DMS 273 (cell line): ENCODE data around the gene CA4.
"Not testable (repeated sequence)": the region's sequence is repeated elsewhere in the genome, so short reads cannot be mapped to it uniquely, and the experiment has no call there.

Source experiments
- DNase-seq: peaks from one replicate; lab custom pipeline; 2025; ENCODE audit not compliant: unreplicated experiment; lab: John Stamatoyannopoulos, UW

Gene CA4

DNA sequence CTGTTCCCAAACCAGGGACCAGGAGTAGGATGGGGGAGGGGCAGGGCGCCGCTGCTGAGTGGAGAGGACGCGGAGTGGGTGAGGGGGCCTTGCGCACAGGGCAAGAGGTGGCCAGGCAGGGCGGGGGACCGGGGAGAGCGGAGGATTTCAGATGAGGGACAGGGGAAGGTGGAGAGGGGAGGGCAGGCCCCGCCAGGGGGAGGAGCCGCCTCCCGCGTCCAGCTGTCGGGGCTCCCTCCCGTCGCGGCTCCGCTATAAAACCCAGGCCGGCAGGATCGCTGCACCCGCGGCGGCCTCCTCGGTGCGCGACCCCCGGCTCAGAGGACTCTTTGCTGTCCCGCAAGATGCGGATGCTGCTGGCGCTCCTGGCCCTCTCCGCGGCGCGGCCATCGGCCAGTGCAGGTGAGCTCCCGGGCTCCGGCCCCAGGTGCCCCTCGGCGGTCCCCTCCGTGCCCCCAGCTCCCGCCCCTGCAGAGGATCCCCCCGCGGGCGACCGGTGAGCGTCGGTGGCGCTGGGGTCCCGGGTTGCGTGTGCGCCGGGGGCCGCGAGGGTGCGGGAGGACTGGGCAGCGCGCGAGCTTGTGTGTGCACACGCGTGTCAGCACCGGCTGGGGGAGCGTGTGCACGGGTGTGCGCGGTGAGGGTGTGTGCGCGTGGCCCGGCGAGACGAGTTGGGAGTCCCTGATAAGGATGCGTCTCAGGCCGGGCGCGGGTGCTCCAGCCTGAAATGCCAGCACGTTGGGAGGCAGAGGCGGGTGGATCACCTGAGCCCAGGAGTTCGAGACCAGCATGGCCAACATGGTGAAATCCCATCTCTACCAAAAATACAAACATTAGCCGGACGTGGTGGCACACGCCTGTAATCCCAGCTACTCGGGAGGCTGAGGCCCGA lies at the start of gene CA4:
TSS of gene CA4 (plus strand) at position 283 of the 892 bp plus-strand sequence. CDS start at position 345, 62 bp downstream.
- DNase-seq = peak; percentile 79

DNA sequence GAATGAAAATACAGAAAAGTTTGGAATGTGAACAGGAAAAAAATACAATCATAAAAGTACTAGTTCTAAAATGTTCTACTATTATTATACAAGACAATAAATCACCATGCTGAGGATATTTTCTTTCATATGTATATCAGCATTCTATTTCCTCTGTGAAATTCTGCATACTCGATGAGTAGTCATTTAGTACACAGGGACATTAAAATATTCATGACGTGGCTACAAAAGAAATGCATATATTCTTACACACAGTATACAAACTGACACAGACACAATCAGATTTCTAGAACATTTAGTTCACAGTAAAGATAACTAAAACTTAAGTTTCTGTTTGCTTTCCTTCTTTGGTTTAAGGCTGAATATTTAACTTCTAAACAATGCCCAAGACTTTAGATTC lies 49.2 kb upstream of the CA4 start:
- not testable (repeated sequence) for DNase-seq

DNA sequence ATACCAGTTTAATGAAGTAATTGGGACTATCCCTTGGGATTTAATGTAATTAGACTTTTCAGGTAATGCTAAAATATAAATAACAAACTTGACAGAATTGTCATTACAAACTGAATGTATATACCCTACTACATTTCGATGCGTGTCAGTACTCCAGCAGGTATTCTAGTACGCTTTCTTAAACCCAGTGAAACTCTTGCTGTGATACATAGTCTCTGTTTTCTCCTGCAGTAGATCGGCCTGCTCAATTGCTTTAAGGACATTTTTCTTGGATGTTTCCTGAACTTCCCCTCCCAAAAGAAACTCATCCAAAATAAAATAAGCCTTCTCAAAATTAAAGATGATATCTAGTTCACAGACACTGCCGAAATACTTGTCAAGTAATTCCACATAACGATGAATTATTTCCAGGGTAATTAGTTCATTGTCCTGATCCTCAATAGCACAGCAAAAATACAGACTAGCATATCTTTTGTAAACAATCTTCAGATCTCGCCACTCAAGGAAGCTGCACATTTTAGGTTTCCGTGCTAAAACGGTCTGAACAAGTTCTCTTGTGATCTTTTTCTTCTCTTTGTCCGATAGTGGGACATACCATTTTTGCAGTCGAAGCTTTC lies 47.6 kb upstream of the CA4 start:
- not testable (repeated sequence) for DNase-seq

- no peak for DNase-seq
Measured at GRCh38 chr17:60102632-60103096, 47.1 kb upstream of the CA4 start.

- DNase-seq = no peak
Measured at GRCh38 chr17:60103957-60104356, 45.8 kb upstream of the CA4 start.

- no peak for DNase-seq
Measured at GRCh38 chr17:60106340-60107059, 43.3 kb upstream of the CA4 start.

DNA sequence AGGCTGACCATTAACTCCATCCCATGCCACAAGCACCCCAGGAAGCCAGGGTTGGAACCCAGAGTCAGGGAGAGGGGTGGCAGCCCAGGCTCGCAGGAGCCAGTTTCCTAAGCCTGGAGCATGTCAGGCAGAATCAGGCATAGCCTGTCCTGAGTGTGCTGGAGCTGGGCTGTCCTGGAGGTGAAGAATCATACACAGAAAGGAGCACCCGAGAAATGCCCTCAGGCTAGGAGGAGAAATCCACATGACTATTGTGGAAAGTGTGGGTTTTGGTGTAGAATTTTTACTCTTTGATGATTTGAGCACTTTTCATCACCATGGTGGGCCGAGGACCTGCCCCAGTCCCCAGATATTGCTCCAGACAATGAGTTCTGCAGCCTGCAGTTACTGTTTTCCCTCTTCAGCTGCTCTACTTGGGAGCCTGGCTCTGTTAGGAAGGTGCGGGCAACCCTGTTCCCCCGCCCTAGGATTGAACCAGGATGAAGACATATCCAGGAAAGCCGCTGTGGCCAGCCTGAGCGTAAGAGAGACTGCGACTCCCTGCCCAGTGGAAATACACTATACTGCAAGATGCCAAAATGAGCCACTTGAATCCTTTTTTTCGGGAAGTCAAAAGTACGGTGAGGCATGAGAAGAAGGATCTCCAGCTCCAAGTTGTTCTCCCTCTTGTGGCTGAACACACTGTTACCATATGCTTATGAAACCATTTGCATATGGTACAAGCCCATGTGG lies 42.1 kb upstream of the CA4 start:
- peak; percentile 43 for DNase-seq

DNA sequence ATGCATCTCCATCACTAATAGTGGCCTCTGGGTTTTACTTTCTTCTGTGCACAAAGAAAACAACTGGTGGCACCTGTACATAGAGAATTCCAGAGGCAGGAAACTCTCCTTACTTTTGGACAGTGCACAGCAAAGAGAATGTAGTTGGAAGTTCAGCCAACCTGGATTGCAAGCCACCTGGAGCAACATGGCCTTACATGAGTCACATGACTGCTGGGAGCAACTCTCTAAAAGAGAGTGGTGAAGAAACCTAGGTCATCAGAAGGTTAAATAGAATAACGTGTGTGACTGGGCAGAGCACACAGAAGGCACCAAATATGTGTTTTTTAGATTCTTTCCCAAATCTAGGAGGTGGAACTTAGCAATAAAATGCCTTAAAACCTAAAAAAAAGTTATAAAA lies 41.5 kb upstream of the CA4 start:
- not testable (repeated sequence) for DNase-seq

DNA sequence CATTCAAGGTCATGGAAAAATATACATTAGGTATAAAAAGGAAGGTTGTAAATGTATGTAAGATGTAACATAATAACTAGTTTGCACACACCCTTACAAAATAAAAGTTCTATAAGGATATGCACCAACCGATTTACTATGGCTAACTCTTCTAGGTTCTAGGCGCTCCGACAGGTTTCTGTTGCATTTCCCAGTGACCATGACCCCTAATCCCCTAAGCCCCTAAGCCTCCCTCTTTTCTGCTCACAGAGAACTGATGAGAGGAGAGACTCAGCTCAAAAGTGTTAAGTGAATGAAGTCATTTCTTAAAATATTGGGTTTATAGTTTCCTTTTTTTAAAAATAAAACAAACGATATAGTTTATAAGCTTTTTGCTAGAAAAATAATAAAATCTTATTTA lies 41.1 kb upstream of the CA4 start:
- no peak for DNase-seq

- DNase-seq = no peak
Measured at GRCh38 chr17:60109161-60109560, 40.6 kb upstream of the CA4 start.

- no peak for DNase-seq
Measured at GRCh38 chr17:60110586-60110985, 39.2 kb upstream of the CA4 start.

- DNase-seq = not testable (repeated sequence)
Measured at GRCh38 chr17:60111661-60112060, 38.1 kb upstream of the CA4 start.

DNA sequence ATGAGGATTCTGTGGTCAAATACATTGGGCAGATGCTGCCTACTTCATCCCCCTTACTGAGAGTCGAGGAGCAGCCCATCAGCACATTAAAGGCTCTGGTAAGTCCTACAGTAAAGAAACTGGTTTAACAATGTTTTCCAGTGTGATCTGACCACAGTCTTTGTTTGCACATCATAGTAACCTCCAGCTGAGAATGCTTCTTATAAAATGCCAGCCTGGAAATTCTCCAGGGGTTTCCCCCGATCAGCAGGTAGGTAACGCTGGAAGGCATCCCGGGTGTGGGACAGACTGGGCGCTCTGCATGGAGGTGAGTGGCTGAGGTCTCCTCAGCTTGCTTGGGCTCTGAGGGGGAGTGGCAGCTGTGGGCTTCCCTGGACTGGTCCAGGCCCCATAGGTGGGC lies 34.4 kb upstream of the CA4 start:
- DNase-seq = not testable (repeated sequence)

GRCh38 chr17:60116196-60116595 lies 33.6 kb upstream of the CA4 start:
- DNase-seq = not testable (repeated sequence)

DNA sequence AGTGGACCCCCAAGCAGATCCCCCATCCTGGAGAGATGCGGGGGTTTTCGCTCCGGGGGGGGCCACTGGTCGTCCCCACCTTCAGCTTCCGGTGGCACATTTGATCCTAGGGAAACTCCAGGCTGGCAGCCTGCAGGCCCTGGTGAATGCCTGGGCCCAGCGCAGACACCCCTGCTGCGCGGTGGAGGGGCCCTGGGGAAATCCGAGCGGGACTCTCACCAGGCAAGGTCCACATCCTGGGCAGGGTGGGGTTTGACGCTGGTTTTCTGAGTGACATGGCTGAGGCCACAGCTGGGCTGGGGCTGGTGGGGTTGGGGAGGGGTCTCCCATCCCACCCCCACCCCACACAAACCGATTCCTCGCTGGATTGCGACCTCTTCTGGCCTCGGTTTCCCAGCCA lies 30.6 kb upstream of the CA4 start:
- not testable (repeated sequence) for DNase-seq

DNA sequence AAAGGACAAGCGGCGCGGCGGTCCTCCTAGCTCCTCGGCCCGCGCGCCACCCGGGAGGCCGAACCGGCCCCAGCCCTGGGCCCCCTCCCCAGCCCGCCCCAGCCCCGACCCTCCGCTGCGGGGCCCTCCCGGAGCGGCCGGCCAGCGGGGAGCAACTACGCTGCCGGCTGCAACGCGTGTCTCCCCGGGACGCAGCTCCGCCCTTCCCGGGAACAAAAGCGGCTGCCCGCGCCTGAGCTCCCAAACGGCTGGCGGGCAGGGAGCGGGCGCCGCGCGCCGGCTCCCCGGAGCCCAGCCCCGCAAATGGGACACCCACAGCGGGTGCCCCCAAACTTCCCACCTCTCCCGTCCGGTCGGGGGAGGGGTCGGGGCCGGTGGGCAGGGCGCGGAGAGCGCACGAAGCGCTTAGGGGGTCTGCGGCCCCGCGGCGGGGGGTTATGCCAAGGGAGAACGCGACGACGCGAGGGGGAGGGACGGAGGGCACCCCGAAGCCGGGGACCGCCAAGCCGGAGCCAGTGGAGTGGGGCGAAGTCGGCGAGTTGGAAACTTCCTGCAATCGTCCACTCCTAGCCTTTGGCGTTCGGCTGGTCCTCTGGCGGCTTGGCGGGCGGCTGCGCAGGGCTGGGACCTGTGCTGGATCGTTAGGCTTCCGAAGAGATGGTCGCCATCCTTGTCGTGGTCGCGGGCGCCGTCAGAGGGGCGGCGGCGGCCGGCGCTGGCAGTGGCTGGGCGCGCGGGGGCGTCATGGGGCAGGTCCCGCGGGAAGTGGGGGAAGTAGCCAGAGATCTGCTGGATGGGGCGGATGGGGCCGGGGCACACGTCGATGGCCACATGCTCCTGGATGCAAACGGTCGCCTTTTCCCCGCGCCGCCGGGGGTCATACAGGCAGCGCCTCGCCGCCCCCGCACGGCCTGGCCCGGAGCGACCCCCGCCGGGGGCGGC lies 29.7 kb upstream of the CA4 start:
- DNase-seq = not testable (repeated sequence)

- DNase-seq = no peak
Measured at GRCh38 chr17:60127068-60128064, 22.4 kb upstream of the CA4 start.

GRCh38 chr17:60128171-60128859 lies 21.5 kb upstream of the CA4 start:
- DNase-seq = no peak
